Inferior parietal cortex (tissue), 1 donor: ENCODE data around the gene ZNG1C.
"Not testable (repeated sequence)": the region's sequence is repeated elsewhere in the genome, so short reads cannot be mapped to it uniquely, and the experiment has no call there.

Experiments
- DNase-seq: peaks from one replicate; pipeline ENCODE4 v3.0.0-alpha.2; 2016; ENCODE audit errors: extremely low spot score

The ZNG1C gene

GRCh38 chr9:68241683-68242082, at the start of gene ZNG1C:
TSS of gene ZNG1C (plus strand) at chr9:68241983. CDS start at chr9:68242032, 49 bp downstream.
- not testable (repeated sequence) for DNase-seq

- DNase-seq = not testable (repeated sequence)
These were observed 654 bp downstream of the ZNG1C start for GRCh38 chr9:68242437-68242836.

- not testable (repeated sequence) for DNase-seq
These were observed 39.3 kb downstream of the ZNG1C start for GRCh38 chr9:68281041-68281440.

GRCh38 chr9:68302567-68302966, 60.8 kb downstream of the ZNG1C start, which contains the start of gene FOXD4L3:
TSS of gene FOXD4L3 (plus strand) at chr9:68302867. CDS start at chr9:68302952, 85 bp downstream.
- not testable (repeated sequence) for DNase-seq

GRCh38 chr9:68303771-68304170, 62.0 kb downstream of the ZNG1C start:
- DNase-seq = not testable (repeated sequence)

- not testable (repeated sequence) for DNase-seq
These were observed 62.4 kb downstream of the ZNG1C start for GRCh38 chr9:68304212-68304611.

- not testable (repeated sequence) for DNase-seq
These were observed 63.0 kb downstream of the ZNG1C start for GRCh38 chr9:68304777-68305176.

GRCh38 chr9:68305680-68306285, 64.0 kb downstream of the ZNG1C start:
- not testable (repeated sequence) for DNase-seq

GRCh38 chr9:68306391-68306964, 64.7 kb downstream of the ZNG1C start:
- not testable (repeated sequence) for DNase-seq

GRCh38 chr9:68307127-68307526, 65.3 kb downstream of the ZNG1C start:
- DNase-seq = not testable (repeated sequence)

- not testable (repeated sequence) for DNase-seq
These were observed 65.9 kb downstream of the ZNG1C start for GRCh38 chr9:68307654-68308053.

- DNase-seq = not testable (repeated sequence)
These were observed 69.4 kb downstream of the ZNG1C start for GRCh38 chr9:68311208-68311607.

- DNase-seq = not testable (repeated sequence)
These were observed 76.4 kb downstream of the ZNG1C start for GRCh38 chr9:68318209-68318608.

GRCh38 chr9:68323749-68324148, 82.0 kb downstream of the ZNG1C start:
- DNase-seq = not testable (repeated sequence)

GRCh38 chr9:68324518-68324917, 82.7 kb downstream of the ZNG1C start:
- not testable (repeated sequence) for DNase-seq

- DNase-seq = not testable (repeated sequence)
These were observed 87.3 kb downstream of the ZNG1C start for GRCh38 chr9:68329106-68329505.

GRCh38 chr9:68330531-68331173, 88.9 kb downstream of the ZNG1C start:
- DNase-seq = not testable (repeated sequence)

- not testable (repeated sequence) for DNase-seq
These were observed 90.3 kb downstream of the ZNG1C start for GRCh38 chr9:68332122-68332521.

- not testable (repeated sequence) for DNase-seq
These were observed 94.2 kb downstream of the ZNG1C start for GRCh38 chr9:68335935-68336334.

GRCh38 chr9:68336639-68337339, 95.0 kb downstream of the ZNG1C start:
- DNase-seq = not testable (repeated sequence)

- not testable (repeated sequence) for DNase-seq
These were observed 96.2 kb downstream of the ZNG1C start for GRCh38 chr9:68338000-68338399.
